SK-N-SH treated with all-trans-retinoic acid at 6 μM for 48 hours (cell line): ENCODE measurements around the gene PEX7.

Experiments used
- ATAC-seq: fragments of 200-7000 bp; cut with Tn5 transposase; 3 replicates; pipeline ENCODE4 v1.9.1; 2020; ENCODE audit warnings: mild to moderate bottlenecking, moderate library complexity
- ARNTL ChIP-seq: fragments of 450-650 bp; formaldehyde crosslinking; IDR thresholded peaks from 2 replicates; pipeline ENCODE4 v1.5.0; 2020; ENCODE audit warnings: low read depth, mild to moderate bottlenecking, moderate library complexity, borderline replicate concordance
- CSRNP3 ChIP-seq: fragments of 250-450 bp; sonication (Bioruptor Pico); IDR thresholded peaks from 2 replicates; pipeline ENCODE4 v1.5.1; 2021; ENCODE audit warnings: mild to moderate bottlenecking, moderate library complexity
- ESRRG ChIP-seq: fragments of 250-450 bp; sonication (Bioruptor Pico); IDR thresholded peaks from 2 replicates; pipeline ENCODE4 v1.6.1; 2021; ENCODE audit warnings: mild to moderate bottlenecking
- GLIS3 ChIP-seq: fragments of 250-450 bp; sonication (Bioruptor Pico); IDR thresholded peaks from 2 replicates; pipeline ENCODE4 v1.5.0; 2020; ENCODE audit warnings: mild to moderate bottlenecking, moderate library complexity
- ISL1 ChIP-seq: fragments of 250-450 bp; sonication (Bioruptor Pico); IDR thresholded peaks from 2 replicates; pipeline ENCODE4 v2.1.2; 2022; ENCODE audit warnings: mild to moderate bottlenecking, moderate library complexity
- OSR1 ChIP-seq: fragments of 250-450 bp; sonication (Bioruptor Pico); IDR thresholded peaks from 2 replicates; pipeline ENCODE4 v1.8.0; 2022; ENCODE audit warnings: moderate library complexity, mild to moderate bottlenecking, inconsistent platforms
- POU6F1 ChIP-seq: fragments of 250-450 bp; sonication (Bioruptor Pico); IDR thresholded peaks from 2 replicates; pipeline ENCODE4 v1.8.0; 2021; ENCODE audit warnings: low read depth, mild to moderate bottlenecking, moderate library complexity, borderline replicate concordance
- RARB ChIP-seq: fragments of 250-450 bp; sonication (Bioruptor Pico); IDR thresholded peaks from 2 replicates; pipeline ENCODE4 v1.8.0; 2021; ENCODE audit warnings: mild to moderate bottlenecking, moderate library complexity
- SNAI2 ChIP-seq: fragments of 250-450 bp; sonication (Bioruptor Pico); IDR thresholded peaks from 2 replicates; pipeline ENCODE4 v1.5.0; 2020; ENCODE audit warnings: mild to moderate bottlenecking, moderate library complexity
- TCF4 ChIP-seq: fragments of 250-450 bp; sonication (Bioruptor Pico); IDR thresholded peaks from 2 replicates; pipeline ENCODE4 v1.8.0; 2021; ENCODE audit warnings: mild to moderate bottlenecking, moderate library complexity, borderline replicate concordance
- TOX ChIP-seq: fragments of 250-450 bp; sonication (Bioruptor Pico); IDR thresholded peaks from 2 replicates; pipeline ENCODE4 v1.8.0; 2021; ENCODE audit warnings: mild to moderate bottlenecking, moderate library complexity, borderline replicate concordance
- TSHZ2 ChIP-seq: fragments of 250-450 bp; sonication (Bioruptor Pico); IDR thresholded peaks from 2 replicates; pipeline ENCODE4 v1.5.0; 2020; ENCODE audit warnings: mild to moderate bottlenecking, moderate library complexity
- ZC3H10 ChIP-seq: fragments of 250-450 bp; sonication (Bioruptor Pico); IDR thresholded peaks from 2 replicates; pipeline ENCODE4 v1.5.1; 2021; ENCODE audit warnings: mild to moderate bottlenecking, moderate library complexity
- ZFP3 ChIP-seq: fragments of 250-450 bp; sonication (Bioruptor Pico); IDR thresholded peaks from 2 replicates; pipeline ENCODE4 v1.5.0; 2020; ENCODE audit warnings: mild to moderate bottlenecking, moderate library complexity
- ZFP30 ChIP-seq: fragments of 450-650 bp; formaldehyde crosslinking; IDR thresholded peaks from 2 replicates; pipeline ENCODE4 v1.5.0; 2022; ENCODE audit warnings: mild to moderate bottlenecking, moderate library complexity
- ZNF565 ChIP-seq: fragments of 450-650 bp; formaldehyde crosslinking; conservative IDR thresholded peaks from 2 replicates; pipeline ENCODE4 v1.5.0; 2020; ENCODE audit warnings: low read depth, mild to moderate bottlenecking, moderate library complexity
- ZNF70 ChIP-seq: fragments of 450-650 bp; formaldehyde crosslinking; IDR thresholded peaks from 2 replicates; pipeline ENCODE4 v1.5.0; 2020; ENCODE audit warnings: mild to moderate bottlenecking, moderate library complexity
- TF ChIP-seq, protein P1 (sequence below): fragments of 250-450 bp; sonication (Bioruptor Pico); IDR thresholded peaks from 2 replicates; pipeline ENCODE4 v1.8.0; 2020; ENCODE audit warnings: mild to moderate bottlenecking, moderate library complexity, borderline replicate concordance
- TF ChIP-seq, protein P2 (sequence below): fragments of 250-450 bp; sonication (Bioruptor Pico); IDR thresholded peaks from 2 replicates; pipeline ENCODE4 v1.5.1; 2020; ENCODE audit warnings: low read depth, mild to moderate bottlenecking, moderate library complexity

Gene PEX7

GRCh38 chr6:136792410-136793262 is 29.8 kb upstream of the PEX7 start, which contains the start of gene MAP3K5:
Gene MAP3K5, minus strand, starts transcription at chr6:136792477. Its CDS starts 320 bp downstream, at chr6:136792157.
- TF ChIP-seq TCF4 (CRISPR knock-in tag) (no peak), TOX (CRISPR knock-in tag) (no peak), GLIS3 (0 out of 2 replicates have a peak, but pooled peaks have one; percentile 16), TSHZ2 (peak; percentile 59; the same call in 1 of the 2 replicates)
- TF ChIP-seq, all 23 proteins: peak for 2
- ATAC-seq, result peak; percentile 93

DNA sequence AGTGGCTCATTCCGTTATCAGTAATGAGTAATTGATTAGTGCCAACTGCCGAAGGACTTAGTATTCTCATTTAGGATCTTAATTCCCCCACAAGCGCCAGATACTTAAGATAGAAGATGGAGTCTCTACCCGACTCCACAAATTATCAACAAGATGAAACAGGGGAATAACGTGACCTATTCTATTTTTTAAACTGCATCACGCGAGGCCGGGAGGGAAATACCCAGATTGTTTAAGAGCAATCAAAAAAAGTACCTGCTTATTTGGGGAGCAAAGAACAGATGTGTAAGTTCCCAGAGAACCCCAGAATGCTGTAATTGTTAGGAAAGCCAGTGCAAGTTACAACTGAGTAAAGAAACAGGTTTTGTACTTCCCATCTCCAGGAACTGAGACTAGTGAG is 29.0 kb upstream of the PEX7 start:
- no peak for ATAC-seq
- TF ChIP-seq GLIS3 (no peak), ISL1 (CRISPR knock-in tag) (no peak), ZFP3 (CRISPR knock-in tag) (no peak), TOX (CRISPR knock-in tag) (no peak), TCF4 (CRISPR knock-in tag) (no peak), CSRNP3 (no peak), ZNF565 (CRISPR knock-in tag) (no peak), SNAI2 (CRISPR knock-in tag) (no peak), ZFP30 (CRISPR knock-in tag) (no peak), ZNF70 (CRISPR knock-in tag) (no peak), TSHZ2 (no peak), ESRRG (no peak), POU6F1 (no peak), ARNTL (no peak), OSR1 (CRISPR knock-in tag) (no peak), ZC3H10 (CRISPR knock-in tag) (no peak), RARB (CRISPR knock-in tag) (no peak)
- TF ChIP-seq, protein P1, sequence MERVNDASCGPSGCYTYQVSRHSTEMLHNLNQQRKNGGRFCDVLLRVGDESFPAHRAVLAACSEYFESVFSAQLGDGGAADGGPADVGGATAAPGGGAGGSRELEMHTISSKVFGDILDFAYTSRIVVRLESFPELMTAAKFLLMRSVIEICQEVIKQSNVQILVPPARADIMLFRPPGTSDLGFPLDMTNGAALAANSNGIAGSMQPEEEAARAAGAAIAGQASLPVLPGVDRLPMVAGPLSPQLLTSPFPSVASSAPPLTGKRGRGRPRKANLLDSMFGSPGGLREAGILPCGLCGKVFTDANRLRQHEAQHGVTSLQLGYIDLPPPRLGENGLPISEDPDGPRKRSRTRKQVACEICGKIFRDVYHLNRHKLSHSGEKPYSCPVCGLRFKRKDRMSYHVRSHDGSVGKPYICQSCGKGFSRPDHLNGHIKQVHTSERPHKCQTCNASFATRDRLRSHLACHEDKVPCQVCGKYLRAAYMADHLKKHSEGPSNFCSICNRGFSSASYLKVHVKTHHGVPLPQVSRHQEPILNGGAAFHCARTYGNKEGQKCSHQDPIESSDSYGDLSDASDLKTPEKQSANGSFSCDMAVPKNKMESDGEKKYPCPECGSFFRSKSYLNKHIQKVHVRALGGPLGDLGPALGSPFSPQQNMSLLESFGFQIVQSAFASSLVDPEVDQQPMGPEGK, result no peak
- TF ChIP-seq, protein P2, sequence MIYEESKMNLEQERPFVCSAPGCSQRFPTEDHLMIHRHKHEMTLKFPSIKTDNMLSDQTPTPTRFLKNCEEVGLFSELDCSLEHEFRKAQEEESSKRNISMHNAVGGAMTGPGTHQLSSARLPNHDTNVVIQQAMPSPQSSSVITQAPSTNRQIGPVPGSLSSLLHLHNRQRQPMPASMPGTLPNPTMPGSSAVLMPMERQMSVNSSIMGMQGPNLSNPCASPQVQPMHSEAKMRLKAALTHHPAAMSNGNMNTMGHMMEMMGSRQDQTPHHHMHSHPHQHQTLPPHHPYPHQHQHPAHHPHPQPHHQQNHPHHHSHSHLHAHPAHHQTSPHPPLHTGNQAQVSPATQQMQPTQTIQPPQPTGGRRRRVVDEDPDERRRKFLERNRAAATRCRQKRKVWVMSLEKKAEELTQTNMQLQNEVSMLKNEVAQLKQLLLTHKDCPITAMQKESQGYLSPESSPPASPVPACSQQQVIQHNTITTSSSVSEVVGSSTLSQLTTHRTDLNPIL (CRISPR knock-in tag), result no peak
- TF ChIP-seq, all 23 proteins: peak for 0
